GM21447 (cell line): ENCODE measurements around the gene FOXI3.

Experiments
- ATAC-seq: cut with Tn5 transposase; IDR thresholded peaks from one replicate; pipeline ENCODE4 v1.9.1; 2021; ENCODE audit not compliant: unreplicated experiment

Gene FOXI3

GRCh38 chr2:88452565-88452905, at the start of gene FOXI3:
FOXI3 (minus strand) TSS chr2:88452693; CDS start chr2:88452535, 158 bp downstream.
- ATAC-seq = no peak

- no peak for ATAC-seq
These were observed 48.2 kb upstream of the FOXI3 start for GRCh38 chr2:88500691-88501090.

- no peak for ATAC-seq
These were observed 46.7 kb upstream of the FOXI3 start for GRCh38 chr2:88499204-88499603.

GRCh38 chr2:88493481-88493880, 41.0 kb upstream of the FOXI3 start:
- ATAC-seq = no peak

GRCh38 chr2:88492002-88492401, 39.5 kb upstream of the FOXI3 start:
- ATAC-seq = no peak

GRCh38 chr2:88489181-88489580, 36.7 kb upstream of the FOXI3 start:
- ATAC-seq = no peak

GRCh38 chr2:88483200-88483599, 30.7 kb upstream of the FOXI3 start:
- ATAC-seq = no peak

GRCh38 chr2:88481691-88482336, 29.3 kb upstream of the FOXI3 start:
- no peak for ATAC-seq

GRCh38 chr2:88472811-88473210, 20.3 kb upstream of the FOXI3 start:
- no peak for ATAC-seq

- no peak for ATAC-seq
These were observed 18.8 kb upstream of the FOXI3 start for GRCh38 chr2:88471083-88471942.

GRCh38 chr2:88469202-88470114, 17.0 kb upstream of the FOXI3 start:
- no peak for ATAC-seq

GRCh38 chr2:88464153-88464552, 11.7 kb upstream of the FOXI3 start:
- ATAC-seq = no peak

- ATAC-seq = no peak
These were observed 6.1 kb upstream of the FOXI3 start for GRCh38 chr2:88458633-88459032.

GRCh38 chr2:88452980-88453582, 588 bp upstream of the FOXI3 start:
- ATAC-seq = no peak

GRCh38 chr2:88451811-88452564, 505 bp downstream of the FOXI3 start:
- ATAC-seq = no peak

GRCh38 chr2:88450925-88451810, 1.3 kb downstream of the FOXI3 start:
- no peak for ATAC-seq

GRCh38 chr2:88450186-88450585, 2.3 kb downstream of the FOXI3 start:
- ATAC-seq = no peak

GRCh38 chr2:88448248-88448647, 4.2 kb downstream of the FOXI3 start:
- no peak for ATAC-seq

- ATAC-seq = no peak
These were observed 9.0 kb downstream of the FOXI3 start for GRCh38 chr2:88443353-88443938.
